HPDE6-E6E7 (cell line): ENCODE results near the gene ME1.
"Not testable (repeated sequence)": the region's sequence is repeated elsewhere in the genome, so short reads cannot be mapped to it uniquely, and the experiment has no call there.

Experiments
- DNase-seq: peaks from one replicate; pipeline ENCODE4 v3.0.0; 2011; ENCODE audit warnings: missing footprints; ENCODE audit errors: extremely low spot score

The ME1 gene

DNA sequence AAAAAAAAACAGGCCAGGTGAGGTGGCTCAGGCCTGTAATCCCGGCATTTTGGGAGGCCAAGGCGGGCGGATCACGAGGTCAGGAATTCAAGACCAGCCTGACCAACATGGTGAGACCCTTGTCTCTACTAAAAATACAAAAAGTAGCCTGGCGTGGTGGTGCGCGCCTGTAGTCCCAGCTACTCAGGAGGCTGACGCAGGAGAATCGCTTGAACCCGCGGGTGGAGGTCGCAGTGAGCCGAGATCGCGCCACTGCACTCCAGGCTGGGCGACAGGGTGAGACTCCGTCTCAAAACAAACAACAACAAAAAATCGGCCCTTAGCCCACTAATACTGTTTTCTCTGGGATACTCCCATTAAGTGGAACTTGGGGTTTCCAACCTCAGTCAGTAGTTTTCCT lies 238.9 kb downstream of the ME1 start:
- DNase-seq, result not testable (repeated sequence)

DNA sequence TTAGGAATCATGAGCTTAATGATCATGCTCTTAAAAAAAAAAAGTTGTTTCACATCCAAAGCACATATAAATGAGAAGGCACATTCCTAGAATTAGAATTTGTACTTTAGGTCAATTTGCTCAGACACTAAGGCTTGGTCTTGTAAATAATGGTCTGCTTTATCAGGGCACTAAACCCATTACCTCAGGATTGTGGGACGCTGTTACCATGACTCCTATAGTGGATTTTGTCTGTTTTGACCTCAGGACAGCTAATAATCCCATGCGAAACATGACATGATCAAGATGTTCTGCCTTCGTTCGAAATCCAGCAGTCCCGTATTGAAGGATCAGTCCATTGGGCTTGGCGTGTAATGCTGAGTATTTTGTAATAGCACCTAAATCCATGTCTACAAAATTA lies 240.2 kb downstream of the ME1 start:
- DNase-seq, result no peak

DNA sequence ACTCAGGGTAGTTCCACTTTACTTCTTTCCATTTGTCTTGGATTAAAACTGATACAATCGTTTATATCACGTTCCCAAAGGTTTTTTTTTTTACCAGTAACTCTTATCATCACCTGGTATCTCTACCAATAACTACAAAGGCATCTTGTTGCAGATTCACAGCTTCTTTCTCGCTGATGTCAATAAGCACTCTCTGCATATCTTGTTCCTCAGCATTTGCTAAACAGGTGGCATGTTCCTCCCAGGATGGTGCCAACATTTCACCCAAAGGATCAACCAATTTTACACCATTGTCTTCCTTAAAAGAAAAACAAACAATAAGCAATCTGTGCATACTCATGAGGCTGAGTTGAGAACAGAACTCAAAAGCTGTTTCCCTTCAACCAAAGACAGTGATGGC lies 242.3 kb downstream of the ME1 start:
- no peak for DNase-seq

DNA sequence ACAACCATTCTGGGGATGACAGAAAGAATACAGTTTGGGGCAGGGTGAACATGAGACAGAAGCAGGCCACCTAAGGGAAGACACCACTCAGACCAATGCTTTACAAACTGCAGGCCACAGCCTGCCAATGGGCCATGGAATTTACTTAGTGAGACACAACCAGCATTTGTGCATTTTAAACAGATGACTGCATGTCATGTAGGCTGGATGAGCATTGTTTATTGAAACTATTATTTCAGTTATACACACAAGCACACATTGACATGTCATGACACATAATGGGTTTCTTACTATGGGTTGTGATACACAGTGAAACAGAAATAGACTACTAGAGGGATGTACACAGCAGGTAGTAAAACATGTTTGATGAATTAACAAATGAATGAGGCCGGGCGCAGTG lies 245.8 kb downstream of the ME1 start:
- no peak for DNase-seq

DNA sequence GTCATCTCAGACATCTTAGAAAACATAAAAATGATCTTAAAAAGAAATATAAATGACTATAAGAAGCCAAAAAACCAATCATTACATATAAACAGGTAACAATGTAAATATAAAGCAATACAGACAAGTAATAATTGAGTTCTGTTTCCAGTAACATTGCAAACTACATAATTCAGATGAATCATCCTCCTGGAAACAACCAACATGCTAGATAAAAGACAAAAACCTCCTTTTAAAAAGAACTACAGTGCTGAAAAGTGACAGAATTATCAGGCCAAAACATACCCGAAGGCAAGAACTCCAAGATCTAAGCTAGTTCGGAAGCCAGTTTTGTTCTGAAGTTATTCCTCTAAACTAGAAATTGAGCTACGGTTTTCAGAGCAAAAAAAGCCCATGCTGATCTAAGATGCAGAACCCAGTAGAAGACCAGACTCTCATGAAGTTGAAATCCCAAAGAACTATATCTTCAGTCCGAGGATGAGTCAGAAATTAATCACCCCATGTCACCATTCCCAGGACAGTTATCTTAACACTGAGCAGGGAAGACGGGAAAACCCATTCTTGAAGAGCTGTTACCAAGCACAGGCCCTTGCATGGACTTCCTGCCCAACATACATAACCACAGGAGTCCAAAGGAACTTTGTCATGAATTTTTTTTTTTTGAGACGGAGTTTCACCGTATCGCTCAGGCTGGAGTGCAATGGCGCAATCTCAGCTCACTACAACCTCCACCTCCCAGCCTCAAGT lies 247.6 kb downstream of the ME1 start:
- peak; percentile 9 for DNase-seq

DNA sequence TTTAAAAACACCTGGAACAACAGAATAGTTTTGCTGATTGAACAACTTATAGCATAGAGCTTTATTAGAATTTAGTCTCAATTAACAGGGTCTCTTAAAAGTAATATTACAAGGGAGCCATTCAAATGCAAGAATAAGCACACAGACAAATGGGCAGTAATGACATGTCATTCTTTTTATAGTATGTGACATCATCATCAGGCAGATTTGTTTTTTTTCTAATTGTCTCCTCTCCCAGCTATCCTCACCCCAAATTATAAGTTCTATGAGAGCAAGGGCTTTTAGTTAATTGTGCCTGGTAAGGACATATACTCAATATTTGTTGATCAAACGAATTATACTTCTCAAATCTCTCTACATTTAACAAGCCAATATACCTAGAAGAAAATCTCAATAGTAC lies 248.7 kb downstream of the ME1 start:
- no peak for DNase-seq

DNA sequence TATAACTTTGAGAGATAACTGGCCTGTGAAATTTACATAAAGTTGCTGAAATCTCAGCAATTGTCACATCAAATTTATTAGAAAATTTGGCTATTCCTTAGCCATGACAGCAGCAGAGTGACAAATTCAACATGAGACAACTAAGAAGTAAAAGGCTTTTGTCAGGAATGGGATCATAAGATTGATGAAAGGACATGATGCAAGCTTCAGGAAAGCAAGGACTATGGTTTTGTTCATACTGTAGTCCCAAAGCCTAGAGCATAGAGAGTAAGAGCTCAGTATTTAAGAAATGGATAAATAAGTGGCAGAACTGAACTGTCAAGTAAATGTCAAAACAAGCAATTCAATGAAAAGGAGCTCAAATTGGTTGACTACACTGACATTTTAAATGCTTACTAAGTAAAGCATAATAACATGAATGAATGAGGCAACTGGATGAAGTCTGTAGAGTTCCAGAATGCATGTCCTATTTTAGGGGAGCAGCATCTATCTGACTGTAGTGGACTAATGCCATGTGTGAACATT lies 250.4 kb downstream of the ME1 start:
- DNase-seq, result no peak

DNA sequence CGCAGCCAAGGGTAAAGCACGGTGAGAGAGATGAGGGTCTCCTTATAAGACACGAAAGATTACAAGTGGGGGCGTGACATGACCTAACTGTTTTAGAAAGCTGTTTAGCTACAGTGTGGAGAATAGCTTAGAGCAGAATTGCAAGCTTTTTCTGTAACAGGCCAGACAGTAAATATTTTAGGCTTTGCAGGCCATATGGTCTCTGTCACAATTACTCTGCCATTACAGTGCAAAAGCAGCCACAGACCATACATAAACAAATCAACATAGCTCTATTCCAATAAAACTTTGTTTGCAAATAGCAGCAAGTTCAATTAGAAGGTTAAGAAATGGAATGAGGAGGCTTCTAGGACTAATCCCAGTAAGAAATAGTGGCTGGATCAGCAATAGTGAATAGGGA lies 254.6 kb downstream of the ME1 start:
- no peak for DNase-seq

DNA sequence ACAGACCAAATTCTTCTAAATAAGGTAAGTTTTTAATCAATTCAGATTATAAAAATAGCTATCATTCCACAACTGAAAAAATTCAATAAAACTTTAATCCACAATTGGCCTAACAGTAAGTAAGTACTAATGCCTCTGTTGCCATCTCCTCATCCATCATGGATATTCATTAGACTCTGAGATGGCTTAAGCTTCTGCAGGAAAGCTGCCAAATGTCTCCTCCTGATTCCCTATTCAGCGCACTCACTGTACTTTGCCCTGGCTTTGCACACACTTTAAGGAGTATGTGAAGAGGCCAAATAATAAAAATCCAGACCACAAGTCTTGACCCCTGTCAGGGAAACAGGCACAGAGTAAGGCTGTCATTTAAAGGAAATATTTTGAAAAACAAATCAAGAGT lies 261.3 kb downstream of the ME1 start:
- no peak for DNase-seq

DNA sequence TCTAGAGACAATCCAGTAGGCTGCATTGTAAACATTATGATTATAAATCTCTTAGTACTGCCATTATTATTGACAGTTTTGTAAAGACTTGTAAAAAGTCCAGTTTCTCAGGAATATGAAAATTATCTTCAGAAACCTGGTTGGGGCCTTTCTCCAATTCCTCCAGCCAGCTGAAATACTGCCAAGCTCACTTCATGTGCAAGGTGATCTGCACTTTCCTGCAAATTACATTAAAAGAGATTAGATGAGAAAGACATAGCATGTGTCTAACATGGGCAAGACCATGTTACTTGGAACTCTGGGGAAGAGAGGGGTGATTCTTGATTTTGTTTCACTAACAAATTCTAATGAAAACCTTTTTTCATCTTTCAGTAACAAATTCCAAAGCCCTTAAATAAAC lies 261.7 kb downstream of the ME1 start:
- DNase-seq, result no peak

DNA sequence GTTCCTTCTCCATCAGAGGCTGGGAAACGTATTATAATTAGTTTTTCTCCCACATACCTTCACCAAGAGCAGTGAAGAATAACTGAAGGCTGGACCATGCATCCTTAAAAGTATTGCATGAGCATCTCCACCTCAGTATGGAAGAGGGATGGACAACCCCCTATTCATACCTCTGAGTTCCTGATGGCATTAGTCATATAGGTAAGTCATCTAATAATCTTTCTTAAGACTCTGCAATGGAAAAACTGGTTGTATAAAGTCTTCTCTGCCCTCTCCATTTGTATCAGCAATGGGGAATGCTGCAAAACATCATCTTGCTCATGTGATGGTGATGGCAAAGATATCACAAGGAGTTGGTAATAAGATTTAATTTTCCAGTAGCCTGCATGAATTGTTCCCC lies 262.3 kb downstream of the ME1 start:
- peak; percentile 2 for DNase-seq

DNA sequence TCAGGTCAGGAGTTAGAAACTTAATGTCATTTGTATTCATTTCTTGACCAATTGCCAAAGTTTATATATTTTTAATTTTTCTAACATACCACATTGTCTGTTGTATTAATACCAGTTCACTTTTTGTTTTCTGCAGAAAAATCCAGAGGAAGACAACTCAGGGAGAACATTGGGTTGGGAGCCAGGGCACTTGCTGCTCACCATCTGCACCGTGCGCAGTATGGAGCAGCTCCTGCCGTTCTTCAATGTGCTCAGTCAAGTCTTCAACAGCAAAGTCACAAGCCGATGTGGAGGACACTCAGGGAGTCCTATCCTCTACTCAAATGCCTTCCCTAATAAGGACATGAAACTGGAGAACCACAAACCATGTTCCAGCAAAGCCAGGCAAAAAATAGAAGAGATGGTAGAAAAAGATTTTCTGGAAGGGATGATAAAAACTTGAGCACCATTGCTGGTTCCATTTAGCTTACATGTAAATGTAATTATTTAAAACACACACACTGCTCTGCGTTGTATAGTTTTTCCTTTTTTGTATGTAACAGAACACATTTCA lies 263.0 kb downstream of the ME1 start:
- no peak for DNase-seq
